Measurements from ENCODE around the gene COX7A2. TPM values are rescaled to one million over a fixed set of nuclear protein-coding genes. Genes with fewer than 3 reads are reported as not detected.

The COX7A2 gene
- total RNA-seq, 2 experiments from 2014 or later, result 489 to 495 TPM

GRCh38 chr6:75202676-75203131, 40.9 kb downstream of the COX7A2 start:
- H3K4me3 Mint-ChIP-seq, result no peak overlapping the region
- H3K9me3 Mint-ChIP-seq, result no peaks in the 10 kb centered on the region
- DNase-seq, result no peak
- no peak overlapping the region for H3K27ac Mint-ChIP-seq
- H3K4me1 Mint-ChIP-seq, result peaks cover 39% of the 10 kb centered on the region
- peaks cover 82% of the 10 kb centered on the region for H3K27me3 Mint-ChIP-seq
- no peaks in the 10 kb centered on the region for H3K36me3 Mint-ChIP-seq

DNA sequence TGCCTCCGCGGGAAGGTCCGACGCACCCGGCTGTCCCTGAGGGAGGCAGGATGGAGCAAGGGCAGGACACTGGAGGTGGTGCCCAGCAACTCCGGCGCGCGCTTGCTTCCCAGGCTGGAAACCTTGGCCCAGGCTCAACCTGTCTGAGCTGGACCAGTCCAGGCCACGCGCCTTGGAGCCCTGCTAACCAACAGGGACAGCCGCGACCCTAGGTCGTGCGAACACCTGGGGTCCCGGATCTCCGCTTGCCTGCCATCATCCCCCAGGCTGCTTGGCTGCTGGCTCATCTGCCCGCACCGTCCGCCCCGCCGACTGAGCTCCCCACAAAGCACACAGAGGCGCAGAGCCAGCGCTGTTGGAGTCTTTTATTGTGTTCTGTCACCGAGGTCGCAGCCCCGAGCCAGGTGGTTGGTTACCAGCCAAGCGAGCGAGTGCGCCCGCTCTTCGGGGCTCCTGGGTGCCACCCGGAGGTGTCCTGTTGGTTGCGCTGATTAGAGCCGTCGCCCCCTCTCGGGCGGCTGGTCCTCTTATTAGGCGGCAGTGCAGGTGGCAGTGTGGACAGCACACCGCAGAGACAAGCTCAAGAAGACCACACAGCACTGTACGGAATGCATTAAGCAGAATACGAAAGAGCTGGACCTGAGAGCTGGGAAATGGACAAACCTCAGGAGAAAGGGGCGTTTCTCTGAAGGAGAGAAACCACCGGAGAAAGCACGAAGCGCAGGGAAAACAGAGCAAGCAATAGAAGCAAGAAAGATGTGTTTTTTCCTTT, 41.5 kb downstream of the COX7A2 start:
- H3K36me3 Mint-ChIP-seq, result no peaks in the 10 kb centered on the region
- DNase-seq, result no peak

DNA sequence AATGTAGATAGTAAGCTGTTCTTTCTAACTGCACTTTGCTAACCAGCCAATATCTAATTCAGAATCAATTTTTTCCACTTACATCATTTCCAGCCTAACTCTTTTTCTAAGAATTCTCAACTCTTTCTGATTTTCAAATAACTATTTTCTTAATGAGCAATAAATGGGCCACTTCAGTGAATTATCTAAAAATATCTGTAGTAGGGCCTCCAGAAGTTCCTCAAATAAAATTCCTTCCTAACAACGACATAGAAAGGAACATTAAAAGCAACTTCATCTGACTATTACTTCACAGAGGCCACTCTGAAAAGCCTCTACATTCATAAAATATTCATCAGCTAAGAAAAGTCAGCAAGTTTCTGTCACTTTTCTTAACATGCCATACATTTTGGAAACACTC, 42.6 kb downstream of the COX7A2 start:
- Mint-ChIP-seq H3K27ac (no peak overlapping the region), H3K4me3 (no peak overlapping the region), H3K9me3 (no peaks in the 10 kb centered on the region), H3K36me3 (no peaks in the 10 kb centered on the region), H3K27me3 (peaks cover 65% of the 10 kb centered on the region), H3K4me1 (peaks cover 25% of the 10 kb centered on the region)
- DNase-seq, result no peak

More for the DNA sequence above, 41.5 kb downstream of the COX7A2 start:
- no peak overlapping the region for H3K27ac Mint-ChIP-seq
- H3K4me3 Mint-ChIP-seq, result peak overlapping the region; percentile 37
- H3K27me3 Mint-ChIP-seq, result peaks cover 76% of the 10 kb centered on the region
- H3K9me3 Mint-ChIP-seq, result no peaks in the 10 kb centered on the region
- H3K4me1 Mint-ChIP-seq, result peaks cover 33% of the 10 kb centered on the region

DNA sequence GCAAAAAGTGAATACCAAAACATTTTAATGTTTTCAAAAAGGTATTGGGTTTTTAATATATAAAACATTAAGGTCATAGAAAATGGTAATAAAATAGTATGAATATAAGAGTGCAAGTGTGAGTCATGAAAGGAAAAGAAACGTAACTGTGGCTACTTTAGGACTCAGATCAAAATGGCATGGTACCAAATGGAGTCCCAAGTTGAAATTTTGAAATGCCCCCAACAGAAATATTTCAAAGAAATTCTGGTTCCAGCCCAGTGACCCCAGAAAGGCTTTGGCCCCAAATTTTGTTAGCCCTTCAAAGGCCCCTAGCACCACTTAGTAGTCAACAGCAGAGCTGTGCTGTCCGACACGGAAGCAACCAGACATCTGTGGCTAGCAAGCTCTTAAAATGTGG, 43.7 kb downstream of the COX7A2 start:
- Mint-ChIP-seq H3K9me3 (no peaks in the 10 kb centered on the region), H3K27me3 (peaks cover 54% of the 10 kb centered on the region), H3K36me3 (no peaks in the 10 kb centered on the region), H3K4me3 (no peak overlapping the region), H3K4me1 (peaks cover 16% of the 10 kb centered on the region), H3K27ac (no peak overlapping the region)
- no peak for DNase-seq

DNA sequence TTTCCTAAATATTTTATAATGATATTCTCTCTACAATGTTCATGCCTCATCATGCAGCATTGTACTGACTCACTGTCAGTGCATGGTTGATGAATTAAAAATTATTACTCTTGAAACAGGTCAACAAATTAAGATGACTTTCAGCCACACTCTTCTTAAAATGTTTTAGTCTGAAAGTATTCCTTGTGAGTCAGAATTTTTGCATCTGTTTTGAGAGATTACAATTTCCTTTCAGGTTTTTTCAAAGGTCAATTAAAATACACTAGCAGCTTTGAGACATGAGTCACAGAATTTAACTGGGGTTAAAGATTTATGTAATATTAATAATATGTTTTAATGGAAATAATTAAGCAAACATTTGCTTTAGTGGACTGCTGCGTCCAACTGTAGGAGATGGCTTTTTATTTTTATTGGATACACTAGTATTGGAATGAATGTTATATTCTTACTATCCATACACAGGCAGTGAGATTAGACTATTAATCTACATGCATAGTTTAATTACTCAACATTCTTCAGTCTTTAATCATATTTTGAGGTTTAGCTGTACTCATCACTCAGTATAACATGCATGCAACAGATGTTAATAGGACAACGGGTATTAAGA, 47.4 kb downstream of the COX7A2 start:
- no peaks in the 10 kb centered on the region for H3K4me1 Mint-ChIP-seq
- no peak overlapping the region for H3K27ac Mint-ChIP-seq
- no peak overlapping the region for H3K4me3 Mint-ChIP-seq
- no peaks in the 10 kb centered on the region for H3K36me3 Mint-ChIP-seq
- no peak for DNase-seq
- no peaks in the 10 kb centered on the region for H3K9me3 Mint-ChIP-seq
- H3K27me3 Mint-ChIP-seq, result peaks cover 20% of the 10 kb centered on the region

GRCh38 chr6:75188221-75188925, 55.2 kb downstream of the COX7A2 start:
- H3K9me3 Mint-ChIP-seq, result peaks cover 4% of the 10 kb centered on the region
- no peak overlapping the region for H3K27ac Mint-ChIP-seq
- H3K4me3 Mint-ChIP-seq, result no peak overlapping the region
- H3K36me3 Mint-ChIP-seq, result no peaks in the 10 kb centered on the region
- no peaks in the 10 kb centered on the region for H3K4me1 Mint-ChIP-seq
- peaks cover 19% of the 10 kb centered on the region for H3K27me3 Mint-ChIP-seq
- DNase-seq, result no peak

Other genes with a start within 250 kb of the COX7A2 start
- gene COL12A1, start 37.7 kb downstream of the COX7A2 start, total RNA-seq, result under 1 TPM in 1 of 2 experiments, not detected in 1; 0.16 TPM
- 10 to 100 TPM; 38.8 to 40.4 TPM for gene TMEM30A, start 41.0 kb upstream of the COX7A2 start, total RNA-seq
- gene FILIP1, start 250.0 kb upstream of the COX7A2 start, total RNA-seq, result not detected